Ramos (cell line): ENCODE measurements around the gene GNG2.

Source experiments
- in situ Hi-C: fragments of 300-500 bp; cut with MboI; formaldehyde crosslinking; loops from one replicate; pipeline ENCODE4 v1.14.3; 2022; ENCODE audit warnings: low sequenced_read_pairs; ENCODE audit not compliant: unreplicated experiment

GNG2 gene

GRCh38 chr14:51860164-51860824 lies at the start of gene GNG2:
GNG2 (plus strand) TSS chr14:51860612; CDS start chr14:51950679, 90,067 bp downstream.
- in situ Hi-C loops, result no loop called here

- in situ Hi-C loops, result no loop called here
Measured at GRCh38 chr14:51811706-51812105, 48.7 kb upstream of the GNG2 start.

- in situ Hi-C loops, result no loop called here
Measured at GRCh38 chr14:51816031-51816430, 44.4 kb upstream of the GNG2 start.

- in situ Hi-C loops, result no loop called here
Measured at GRCh38 chr14:51817326-51817725, 43.1 kb upstream of the GNG2 start.

- in situ Hi-C loops, result no loop called here
Measured at GRCh38 chr14:51818748-51819380, 41.5 kb upstream of the GNG2 start.

GRCh38 chr14:51821822-51822221 lies 38.6 kb upstream of the GNG2 start:
- in situ Hi-C loops, result no loop called here

GRCh38 chr14:51822499-51822898 lies 37.9 kb upstream of the GNG2 start:
- in situ Hi-C loops, result no loop called here

GRCh38 chr14:51823706-51824105 lies 36.7 kb upstream of the GNG2 start:
- in situ Hi-C loops, result no loop called here

- in situ Hi-C loops, result no loop called here
Measured at GRCh38 chr14:51824191-51824590, 36.2 kb upstream of the GNG2 start.

GRCh38 chr14:51825926-51826325 lies 34.5 kb upstream of the GNG2 start:
- in situ Hi-C loops, result no loop called here

- in situ Hi-C loops, result no loop called here
Measured at GRCh38 chr14:51828017-51828797, 32.2 kb upstream of the GNG2 start.

GRCh38 chr14:51834240-51834639 lies 26.2 kb upstream of the GNG2 start:
- in situ Hi-C loops, result no loop called here

GRCh38 chr14:51836417-51836816 lies 24.0 kb upstream of the GNG2 start:
- in situ Hi-C loops, result no loop called here

- in situ Hi-C loops, result no loop called here
Measured at GRCh38 chr14:51844081-51844881, 16.1 kb upstream of the GNG2 start.

GRCh38 chr14:51845811-51846210 lies 14.6 kb upstream of the GNG2 start:
- in situ Hi-C loops, result no loop called here

GRCh38 chr14:51846631-51847488 lies 13.6 kb upstream of the GNG2 start:
- in situ Hi-C loops, result no loop called here

- in situ Hi-C loops, result no loop called here
Measured at GRCh38 chr14:51847489-51847796, 13.0 kb upstream of the GNG2 start.

- in situ Hi-C loops, result no loop called here
Measured at GRCh38 chr14:51848120-51848519, 12.3 kb upstream of the GNG2 start.

GRCh38 chr14:51849097-51849496 lies 11.3 kb upstream of the GNG2 start:
- in situ Hi-C loops, result no loop called here

- in situ Hi-C loops, result no loop called here
Measured at GRCh38 chr14:51850651-51851050, 9.8 kb upstream of the GNG2 start.
